Muscle layer of duodenum (tissue), 2 donors: ENCODE data around the gene FMNL2.

ENCODE experiments used
- H3K27ac ChIP-seq: one replicate; pipeline ENCODE4 v1.7.0; 2013; ENCODE audit warnings: mild to moderate bottlenecking, low read length
- H3K27me3 ChIP-seq: one replicate; pipeline ENCODE4 v1.7.0; 2013; ENCODE audit warnings: low read depth, mild to moderate bottlenecking, control low read depth, low read length
- H3K36me3 ChIP-seq, 2 donors: one replicate each; pipeline ENCODE4 v1.7.0; 2013; ENCODE audit warnings: low read length in 2 of 2, control low read depth in 1 of 2, mild to moderate bottlenecking in 1 of 2; ENCODE audit not compliant: insufficient read depth in 2 of 2, control insufficient read depth in 1 of 2
- H3K4me1 ChIP-seq, 2 donors: one replicate each; pipeline ENCODE4 v1.7.0; 2013; ENCODE audit warnings: low read length in 2 of 2, mild to moderate bottlenecking in 2 of 2, control low read depth in 1 of 2, moderate library complexity in 1 of 2; ENCODE audit not compliant: insufficient read depth in 2 of 2, control insufficient read depth in 1 of 2
- H3K4me3 ChIP-seq, 2 donors: one replicate each; pipeline ENCODE4 v1.7.0; 2013; ENCODE audit warnings: low read length in 2 of 2, low read depth in 1 of 2, mild to moderate bottlenecking in 1 of 2
- H3K9me3 ChIP-seq, 2 donors: one replicate each; pipeline ENCODE4 v1.7.0; 2013; ENCODE audit warnings: low read length in 2 of 2, control low read depth in 1 of 2, mild to moderate bottlenecking in 1 of 2; ENCODE audit not compliant: control insufficient read depth in 1 of 2
- donor health status: healthy.

Gene FMNL2

DNA sequence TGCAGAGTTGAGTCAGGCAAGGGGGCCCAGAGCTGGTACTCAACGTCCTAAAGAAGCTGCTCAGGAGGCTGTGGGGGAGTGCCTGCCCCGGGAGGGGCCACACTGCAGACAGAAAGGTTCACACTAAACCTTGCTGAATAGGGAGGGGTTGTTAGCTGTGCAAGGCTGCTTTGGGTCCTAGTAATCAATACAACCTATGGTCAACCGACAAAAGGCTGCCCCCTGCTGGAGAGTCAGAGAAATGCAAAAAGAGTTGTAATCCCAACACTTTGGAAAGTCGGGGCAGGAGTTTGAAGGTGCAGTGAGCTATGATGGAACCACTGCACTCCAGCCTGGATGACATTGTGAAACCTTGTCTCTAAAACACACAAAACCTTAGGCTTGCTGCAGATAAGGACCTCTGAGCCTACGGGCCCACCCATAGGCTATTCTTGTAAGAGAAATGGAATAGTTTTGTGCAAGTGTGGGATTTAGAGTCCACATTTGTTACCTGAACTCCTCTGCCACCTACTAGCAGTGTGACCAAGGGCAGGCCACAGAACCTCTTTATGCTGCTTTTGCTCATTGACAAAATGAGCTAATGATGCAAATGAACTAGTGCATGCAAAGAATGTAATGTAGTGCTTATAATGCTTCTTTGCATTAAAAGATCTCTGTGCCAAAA lies 300.8 kb downstream of the FMNL2 start:
- H3K36me3 ChIP-seq, result peaks cover 36 to 42% of the 10 kb centered on the region in 2 donors
- H3K27ac ChIP-seq, result no peak overlapping the region

DNA sequence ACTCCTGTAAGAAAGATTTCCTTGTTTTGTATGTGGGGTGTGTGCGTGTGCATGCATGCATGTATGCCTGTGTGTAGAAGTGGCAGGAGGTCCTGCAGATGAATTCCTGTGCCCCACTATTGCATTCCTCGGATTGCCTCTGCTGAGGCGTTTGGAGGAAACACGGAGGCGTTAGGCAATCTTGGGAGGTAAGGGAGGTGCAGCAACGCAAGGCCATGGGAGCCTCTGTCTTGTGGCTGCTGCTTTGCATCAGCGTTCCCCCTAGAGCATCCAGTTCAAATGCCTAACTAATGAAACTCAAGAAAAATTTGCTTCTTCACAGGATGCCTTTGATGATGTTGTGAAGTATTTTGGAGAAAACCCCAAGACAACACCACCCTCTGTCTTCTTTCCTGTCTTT lies 302.3 kb downstream of the FMNL2 start:
- no peak overlapping the region for H3K4me3 ChIP-seq
- peaks cover 38 to 46% of the 10 kb centered on the region in 2 donors for H3K36me3 ChIP-seq
- no peaks in the 10 kb centered on the region for H3K4me1 ChIP-seq
- no peak overlapping the region for H3K27ac ChIP-seq
- H3K27me3 ChIP-seq, result no peaks in the 10 kb centered on the region
- H3K9me3 ChIP-seq, result no peaks in the 10 kb centered on the region

More for the DNA sequence above, 300.8 kb downstream of the FMNL2 start:
- H3K27me3 ChIP-seq, result no peaks in the 10 kb centered on the region
- no peaks in the 10 kb centered on the region for H3K9me3 ChIP-seq
- H3K4me1 ChIP-seq, result no peaks in the 10 kb centered on the region
- H3K4me3 ChIP-seq, result no peak overlapping the region

DNA sequence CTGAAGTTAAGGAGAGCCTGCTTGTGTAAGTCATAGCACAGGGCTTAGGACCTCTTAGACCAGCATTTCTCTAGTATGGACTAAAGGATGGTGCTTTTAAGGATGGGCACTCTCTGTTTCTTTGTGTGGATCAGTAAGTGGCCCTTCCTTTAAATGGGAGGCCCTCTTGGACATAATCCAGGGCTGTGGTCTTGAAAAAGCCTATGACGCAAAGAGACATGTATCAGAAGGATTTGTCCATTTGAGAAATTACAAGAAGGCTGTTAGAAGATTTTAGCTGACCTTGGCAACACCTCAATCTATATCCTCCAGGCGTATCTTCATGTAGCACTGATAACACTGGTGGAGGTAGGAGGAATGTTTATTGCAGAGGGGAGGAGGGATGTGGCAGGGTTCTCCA lies 303.1 kb downstream of the FMNL2 start:
- Histone ChIP-seq H3K9me3 (no peaks in the 10 kb centered on the region), H3K27ac (no peak overlapping the region), H3K4me1 (no peaks in the 10 kb centered on the region), H3K27me3 (no peaks in the 10 kb centered on the region), H3K4me3 (no peak overlapping the region), H3K36me3 (peaks cover 34 to 42% of the 10 kb centered on the region in 2 donors)

DNA sequence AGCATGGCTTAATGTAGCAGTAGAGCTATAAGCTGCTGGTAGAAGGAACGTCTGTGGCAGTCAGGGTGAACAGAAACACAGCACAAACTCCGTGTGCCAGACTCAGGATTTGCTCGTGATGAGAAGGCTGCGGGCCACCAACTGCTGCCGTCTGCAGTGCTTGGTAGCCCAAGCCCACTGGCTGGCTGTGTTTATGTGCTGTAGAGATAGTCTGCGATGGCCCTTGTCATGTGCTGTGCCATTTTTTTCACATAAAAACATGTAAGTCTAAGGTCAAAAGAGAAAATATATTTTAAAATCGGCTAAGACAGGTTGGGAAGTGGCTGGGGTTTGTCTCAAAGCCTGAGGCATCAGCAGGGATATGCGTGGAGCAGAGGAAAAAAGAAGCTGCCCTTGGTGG lies 303.6 kb downstream of the FMNL2 start:
- no peak overlapping the region for H3K27ac ChIP-seq
- H3K27me3 ChIP-seq, result no peaks in the 10 kb centered on the region
- no peaks in the 10 kb centered on the region for H3K9me3 ChIP-seq
- no peaks in the 10 kb centered on the region for H3K4me1 ChIP-seq
- H3K36me3 ChIP-seq, result peaks cover 37 to 42% of the 10 kb centered on the region in 2 donors
- no peak overlapping the region for H3K4me3 ChIP-seq

DNA sequence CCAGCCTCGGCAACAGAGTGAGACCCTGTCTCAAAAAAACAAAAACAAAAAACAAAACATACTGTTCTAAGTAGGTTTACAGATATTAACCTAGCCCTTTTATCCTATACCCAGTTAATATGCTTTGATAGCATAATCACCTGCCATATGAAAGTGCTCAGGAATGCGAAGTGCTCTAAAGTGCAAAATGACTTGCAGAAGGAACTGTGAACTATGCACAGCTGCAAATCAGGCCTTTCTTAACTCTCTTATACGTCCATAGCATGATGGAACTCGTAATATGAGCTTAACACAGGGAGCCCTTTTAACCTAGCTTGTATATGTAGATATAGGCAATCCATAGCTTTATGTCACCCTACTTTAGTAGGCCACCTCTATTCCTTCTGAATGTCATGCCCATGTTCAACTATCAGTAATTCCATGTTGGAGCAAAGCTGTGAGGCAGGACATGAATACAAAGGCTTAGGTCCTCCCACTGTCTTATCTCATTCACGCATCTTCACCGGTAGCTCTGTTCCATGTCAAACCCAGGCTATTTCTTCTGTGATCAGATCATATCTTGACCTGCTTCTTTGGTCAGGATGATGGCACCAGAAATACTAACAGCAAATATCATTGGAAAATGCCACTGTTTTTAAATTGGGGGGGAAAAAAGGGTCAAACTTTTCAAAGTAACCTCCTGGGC lies 309.4 kb downstream of the FMNL2 start:
- peaks cover 19 to 27% of the 10 kb centered on the region in 2 donors for H3K36me3 ChIP-seq

DNA sequence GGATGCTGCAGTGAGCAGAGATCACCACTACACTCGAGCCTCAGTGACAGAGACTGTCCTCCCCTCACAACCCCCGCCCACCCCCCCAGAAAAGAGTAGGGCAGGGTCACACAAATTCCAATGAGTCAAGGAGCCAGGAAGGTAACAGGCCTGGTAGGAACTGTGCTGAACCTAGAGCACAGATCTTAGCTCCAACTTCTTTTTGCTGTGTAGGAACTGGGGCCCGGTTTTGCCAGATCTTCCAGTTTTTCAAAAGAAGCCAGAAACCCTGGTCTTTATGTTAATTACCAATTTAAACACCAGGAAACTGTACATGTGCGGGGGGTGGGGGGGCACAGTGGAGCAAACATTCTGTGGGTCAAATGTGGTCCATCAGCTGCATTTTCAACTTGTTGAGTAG lies 311.3 kb downstream of the FMNL2 start:
- Histone ChIP-seq H3K27me3 (no peaks in the 10 kb centered on the region), H3K36me3 (peaks cover 6 to 18% of the 10 kb centered on the region in 2 donors), H3K27ac (no peak overlapping the region), H3K4me3 (no peak overlapping the region), H3K4me1 (peaks cover 0 to 17% of the 10 kb centered on the region in 2 donors), H3K9me3 (no peaks in the 10 kb centered on the region)

More for the DNA sequence above, 309.4 kb downstream of the FMNL2 start:
- H3K27ac ChIP-seq, result no peak overlapping the region
- H3K27me3 ChIP-seq, result no peaks in the 10 kb centered on the region
- no peaks in the 10 kb centered on the region for H3K9me3 ChIP-seq
- peaks cover 0 to 17% of the 10 kb centered on the region in 2 donors for H3K4me1 ChIP-seq
- no peak overlapping the region for H3K4me3 ChIP-seq

DNA sequence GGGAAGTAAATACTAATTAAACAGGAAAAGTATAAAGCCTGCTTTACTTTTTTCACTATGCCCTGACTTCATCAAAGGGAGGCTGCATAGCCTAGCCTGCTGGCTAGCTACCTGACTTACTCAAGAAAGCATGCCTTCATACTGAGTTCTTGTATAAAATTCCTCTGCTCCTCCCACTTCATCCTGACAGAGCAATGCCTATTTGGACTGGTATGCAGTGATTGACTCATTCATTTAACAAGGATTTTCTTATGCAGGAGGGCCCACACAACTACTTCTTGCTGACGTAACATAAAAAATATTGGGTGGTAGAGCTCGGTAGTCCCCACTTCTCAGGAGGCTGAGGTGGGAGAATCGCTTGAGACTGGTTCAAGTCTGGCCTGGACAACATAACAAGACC lies 311.8 kb downstream of the FMNL2 start:
- peaks cover 3 to 13% of the 10 kb centered on the region in 2 donors for H3K36me3 ChIP-seq
- H3K27ac ChIP-seq, result peak overlapping the region; percentile 32
- H3K4me3 ChIP-seq, result no peak overlapping the region
- H3K4me1 ChIP-seq, result peaks cover 0 to 17% of the 10 kb centered on the region in 2 donors
- H3K9me3 ChIP-seq, result no peaks in the 10 kb centered on the region
- no peaks in the 10 kb centered on the region for H3K27me3 ChIP-seq

DNA sequence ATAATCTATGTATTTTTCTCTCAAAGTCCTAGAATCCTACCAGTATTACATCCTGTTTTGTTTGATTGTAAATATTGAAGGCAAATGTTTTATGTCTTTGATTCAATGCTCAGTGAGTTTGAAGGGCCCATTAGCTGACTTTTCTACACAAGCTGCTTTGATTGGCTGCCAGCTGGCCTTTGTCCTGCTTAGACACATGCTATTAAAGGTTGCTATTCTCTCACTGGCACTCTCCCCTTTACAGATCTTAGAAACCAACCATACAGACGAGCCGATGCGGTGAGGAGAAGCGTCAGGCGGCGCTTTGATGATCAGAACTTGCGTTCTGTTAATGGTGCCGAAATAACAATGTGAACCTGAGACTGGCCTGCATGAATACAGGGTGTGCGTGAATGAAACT lies 312.6 kb downstream of the FMNL2 start:
- H3K36me3 ChIP-seq, result peaks cover 3 to 12% of the 10 kb centered on the region in 2 donors
- peak overlapping the region; percentile 32 for H3K27ac ChIP-seq
- H3K4me3 ChIP-seq, result peak overlapping the region in 1 of 2 donors; percentile 33

DNA sequence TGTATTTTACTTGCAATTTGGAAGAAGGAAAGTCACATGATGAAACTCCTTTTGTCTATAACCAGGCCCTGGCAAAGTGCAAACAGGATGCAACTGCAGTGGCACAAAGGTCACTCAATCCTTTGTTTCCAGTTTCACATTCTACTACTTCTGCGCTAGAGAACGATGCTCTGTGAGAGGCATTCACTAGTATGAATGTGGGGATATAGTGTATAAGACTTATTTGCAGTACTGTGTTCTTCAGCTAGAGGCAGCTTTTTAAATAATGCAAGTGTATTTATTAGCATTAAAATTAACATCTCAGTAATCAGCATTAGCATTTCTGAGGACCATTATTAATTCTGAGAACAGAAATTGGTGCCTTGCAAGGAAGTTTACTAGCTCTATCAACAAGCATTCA lies 313.4 kb downstream of the FMNL2 start:
- Histone ChIP-seq H3K4me3 (no peak overlapping the region), H3K36me3 (peaks cover 2 to 14% of the 10 kb centered on the region in 2 donors), H3K4me1 (peaks cover 0 to 17% of the 10 kb centered on the region in 2 donors), H3K27me3 (no peaks in the 10 kb centered on the region), H3K9me3 (no peaks in the 10 kb centered on the region), H3K27ac (no peak overlapping the region)

More for the DNA sequence above, 312.6 kb downstream of the FMNL2 start:
- Histone ChIP-seq H3K4me1 (peaks cover 0 to 17% of the 10 kb centered on the region in 2 donors), H3K9me3 (no peaks in the 10 kb centered on the region), H3K27me3 (no peaks in the 10 kb centered on the region)

DNA sequence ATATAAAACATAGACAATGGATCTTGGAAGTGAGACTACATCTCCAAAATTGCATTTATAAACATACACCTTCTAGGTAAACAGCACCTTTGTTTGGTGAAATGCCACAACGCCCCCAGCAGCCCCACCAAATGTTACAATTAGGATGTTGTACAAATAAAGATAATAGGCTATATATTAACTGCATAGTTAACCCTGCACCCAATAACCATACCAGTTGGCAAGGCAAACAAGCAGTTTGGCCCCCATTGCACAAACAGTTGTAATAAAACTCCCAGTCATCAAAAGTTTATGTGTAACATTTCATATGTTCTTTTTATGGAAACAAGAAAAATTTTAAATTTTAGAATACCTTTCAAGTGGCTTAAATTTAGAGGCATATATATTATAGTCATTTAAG lies 315.0 kb downstream of the FMNL2 start:
- no peaks in the 10 kb centered on the region for H3K27me3 ChIP-seq
- H3K4me3 ChIP-seq, result no peak overlapping the region
- peaks cover 0 to 17% of the 10 kb centered on the region in 2 donors for H3K4me1 ChIP-seq
- H3K27ac ChIP-seq, result no peak overlapping the region
- H3K9me3 ChIP-seq, result no peaks in the 10 kb centered on the region
- H3K36me3 ChIP-seq, result peaks cover under 1 to 14% of the 10 kb centered on the region in 2 donors

DNA sequence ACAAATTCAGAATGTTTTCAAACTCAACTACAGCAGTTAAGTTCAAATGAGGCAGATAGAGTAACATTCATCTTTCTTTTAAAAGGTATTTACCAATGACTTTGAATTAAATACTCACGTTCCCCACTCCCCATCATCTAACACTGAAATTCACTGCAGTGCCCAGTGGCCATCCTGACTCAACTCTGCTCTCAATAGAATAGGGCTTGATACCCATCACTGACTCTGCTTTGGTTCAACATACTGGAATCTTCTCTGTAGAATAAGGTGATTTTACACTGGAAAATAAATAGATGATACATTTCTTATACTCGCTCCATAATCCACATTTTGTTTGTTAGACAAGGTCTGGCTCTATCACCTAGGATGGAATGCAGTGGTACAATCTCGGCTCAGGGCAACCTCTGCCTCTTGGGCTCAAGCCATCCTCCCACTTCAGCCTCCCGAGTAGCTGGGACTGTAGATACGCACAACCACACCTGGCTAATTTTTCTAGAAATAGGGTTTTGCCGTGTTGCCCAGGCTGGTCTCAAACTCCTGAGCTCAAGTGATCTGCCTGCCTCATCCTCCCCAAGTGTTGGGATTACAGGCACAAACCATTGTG lies 315.9 kb downstream of the FMNL2 start:
- Histone ChIP-seq H3K27me3 (no peaks in the 10 kb centered on the region), H3K4me3 (no peak overlapping the region), H3K9me3 (no peaks in the 10 kb centered on the region), H3K36me3 (peaks cover 8 to 14% of the 10 kb centered on the region in 2 donors), H3K27ac (no peak overlapping the region), H3K4me1 (peaks cover 0 to 17% of the 10 kb centered on the region in 2 donors)
